Trophoblast cell (in vitro differentiated cells and primary cell): Measurements from ENCODE around the gene C16orf74.

Experiments used
- DNase-seq, 2 donors: peaks; one replicate each; pipeline ENCODE4 v3.0.0-alpha.2; 2016
- H2AFZ ChIP-seq: 2 replicates; pipeline ENCODE4 v1.6.1; 2013; ENCODE audit warnings: low read length, moderate library complexity, mild to moderate bottlenecking; ENCODE audit not compliant: insufficient read depth, poor library complexity
- H2AK5ac ChIP-seq: 2 replicates; pipeline ENCODE4 v1.6.1; 2013; ENCODE audit warnings: mild to moderate bottlenecking, low read length
- H2BK120ac ChIP-seq: 2 replicates; pipeline ENCODE4 v1.6.1; 2013; ENCODE audit warnings: low read length, mild to moderate bottlenecking, moderate library complexity; ENCODE audit not compliant: insufficient read depth, poor library complexity
- H2BK12ac ChIP-seq: 2 replicates; pipeline ENCODE4 v1.6.1; 2013; ENCODE audit warnings: mild to moderate bottlenecking, low read length, moderate library complexity
- H2BK5ac ChIP-seq: 2 replicates; pipeline ENCODE4 v1.6.1; 2013; ENCODE audit warnings: low read length, low read depth, moderate library complexity, mild to moderate bottlenecking; ENCODE audit not compliant: poor library complexity
- H3K14ac ChIP-seq: 2 replicates; pipeline ENCODE4 v1.6.1; 2013; ENCODE audit warnings: mild to moderate bottlenecking, low read length
- H3K18ac ChIP-seq: 2 replicates; pipeline ENCODE4 v1.6.1; 2013; ENCODE audit warnings: mild to moderate bottlenecking, low read length
- H3K23ac ChIP-seq: 2 replicates; pipeline ENCODE4 v1.6.1; 2013; ENCODE audit warnings: low read length
- H3K27ac ChIP-seq: 2 replicates; pipeline ENCODE4 v1.5.1; 2013; ENCODE audit warnings: low read depth, mild to moderate bottlenecking, inconsistent platforms, low read length, moderate library complexity
- H3K27me3 ChIP-seq: 2 replicates; pipeline ENCODE4 v1.6.1; 2013; ENCODE audit warnings: inconsistent platforms, mild to moderate bottlenecking, low read length, moderate library complexity; ENCODE audit not compliant: insufficient read depth
- H3K36me3 ChIP-seq, 2 experiments: 1 replicate in 1 of 2; 2 replicates in 1 of 2; pipeline ENCODE4 v1.6.1; 2013; ENCODE audit warnings: low read length in 2 of 2, mild to moderate bottlenecking in 2 of 2, moderate library complexity in 1 of 2; ENCODE audit not compliant: insufficient read depth in 2 of 2, control insufficient read depth in 1 of 2
- H3K4ac ChIP-seq: 2 replicates; pipeline ENCODE4 v1.6.1; 2013; ENCODE audit warnings: low read depth, mild to moderate bottlenecking, low read length, moderate library complexity
- H3K4me1 ChIP-seq, 2 experiments: 1 replicate in 1 of 2; 2 replicates in 1 of 2; pipeline ENCODE4 v1.6.1; 2013; ENCODE audit warnings: low read length in 2 of 2, mild to moderate bottlenecking in 2 of 2, moderate library complexity in 1 of 2; ENCODE audit not compliant: insufficient read depth in 2 of 2, control insufficient read depth in 1 of 2
- H3K4me2 ChIP-seq: 2 replicates; pipeline ENCODE4 v1.6.1; 2013; ENCODE audit warnings: inconsistent platforms, mild to moderate bottlenecking, low read length, moderate library complexity
- H3K4me3 ChIP-seq: 2 replicates; pipeline ENCODE4 v1.5.1; 2013; ENCODE audit warnings: mild to moderate bottlenecking, low read depth, low read length, inconsistent platforms
- H3K79me1 ChIP-seq: one replicate; pipeline ENCODE4 v1.6.1; 2013; ENCODE audit warnings: low read length
- H3K79me2 ChIP-seq: 2 replicates; pipeline ENCODE4 v1.6.1; 2013; ENCODE audit warnings: low read length, mild to moderate bottlenecking; ENCODE audit not compliant: control insufficient read depth, insufficient read depth, poor library complexity
- H3K9ac ChIP-seq: 2 replicates; pipeline ENCODE4 v1.6.1; 2013; ENCODE audit warnings: mild to moderate bottlenecking, low read length
- H3K9me3 ChIP-seq: 2 replicates; pipeline ENCODE4 v1.6.1; 2013; ENCODE audit warnings: low read depth, mild to moderate bottlenecking, control low read depth, inconsistent platforms, low read length; ENCODE audit not compliant: insufficient read depth
- H4K12ac ChIP-seq: 2 replicates; pipeline ENCODE4 v1.6.1; 2013; ENCODE audit warnings: low read depth, mild to moderate bottlenecking, low read length, moderate library complexity
- H4K8ac ChIP-seq: 2 replicates; pipeline ENCODE4 v1.6.1; 2013; ENCODE audit warnings: low read depth, mild to moderate bottlenecking, low read length, moderate library complexity
- H4K91ac ChIP-seq: one replicate; pipeline ENCODE4 v1.6.1; 2013; ENCODE audit warnings: low read depth, mild to moderate bottlenecking, low read length, moderate library complexity
- WGBS: extraction: QIAGEN DNeasy Blood & Tissue Kit; methylation state at CpG from one replicate; pipeline ENCODE4 v1.1.7; 2013; ENCODE audit warnings: missing lambda C conversion rate; ENCODE audit not compliant: insufficient read length, insufficient coverage; ENCODE audit errors: extremely low coverage; 5-methylcytosine and 5-hydroxymethylcytosine counted together

Gene C16orf74

GRCh38 chr16:85784813-85785212 lies 33.9 kb upstream of the C16orf74 start:
- Histone ChIP-seq H3K4me1 (no peaks in the 10 kb centered on the region), H2AK5ac (no peak overlapping the region), H3K4me2 (no peak overlapping the region), H4K8ac (no peak overlapping the region), H3K9me3 (peaks cover 3% of the 10 kb centered on the region), H3K23ac (no peak overlapping the region), H4K91ac (no peak overlapping the region), H3K79me1 (no peaks in the 10 kb centered on the region), H3K4me3 (no peak overlapping the region), H2BK5ac (no peak overlapping the region), H3K27me3 (no peaks in the 10 kb centered on the region), H3K9ac (no peak overlapping the region), H4K12ac (no peak overlapping the region), H3K14ac (no peak overlapping the region), H3K79me2 (no peaks in the 10 kb centered on the region), H3K36me3 (peaks cover 56 to 67% of the 10 kb centered on the region in 2 experiments), H3K27ac (no peak overlapping the region), H2BK12ac (no peak overlapping the region), H2BK120ac (no peak overlapping the region), H2AFZ (no peak overlapping the region), H3K4ac (no peak overlapping the region), H3K18ac (no peak overlapping the region)
- no peak for DNase-seq
- WGBS = no CpG with 5 or more reads among the region's 2 CpGs

- no peaks in the 10 kb centered on the region for H3K79me2 ChIP-seq
- no CpG with 5 or more reads among the region's 8 CpGs for WGBS
These were observed 32.5 kb upstream of the C16orf74 start for GRCh38 chr16:85783441-85783840.

GRCh38 chr16:85782451-85782850 lies 31.6 kb upstream of the C16orf74 start:
- Histone ChIP-seq H3K4me3 (no peak overlapping the region), H4K91ac (no peak overlapping the region), H2BK120ac (no peak overlapping the region), H2BK5ac (no peak overlapping the region), H3K23ac (no peak overlapping the region), H4K12ac (no peak overlapping the region), H3K4me1 (no peaks in the 10 kb centered on the region), H3K4ac (no peak overlapping the region), H3K4me2 (no peak overlapping the region), H3K27ac (no peak overlapping the region), H3K18ac (no peak overlapping the region), H3K14ac (no peak overlapping the region), H3K9me3 (peaks cover 3% of the 10 kb centered on the region), H3K27me3 (no peaks in the 10 kb centered on the region), H2BK12ac (no peak overlapping the region), H3K9ac (no peak overlapping the region), H2AK5ac (no peak overlapping the region), H3K36me3 (peaks cover 59 to 70% of the 10 kb centered on the region in 2 experiments), H2AFZ (no peak overlapping the region), H3K79me1 (no peaks in the 10 kb centered on the region), H3K79me2 (no peaks in the 10 kb centered on the region), H4K8ac (no peak overlapping the region)
- no CpG with 5 or more reads among the region's 6 CpGs for WGBS
- DNase-seq = no peak

More at GRCh38 chr16:85783441-85783840, 32.5 kb upstream of the C16orf74 start:
- no peak overlapping the region for H3K9ac ChIP-seq
- H2BK12ac ChIP-seq = no peak overlapping the region
- H3K27me3 ChIP-seq = no peaks in the 10 kb centered on the region
- H2AK5ac ChIP-seq = no peak overlapping the region
- peak overlapping the region; percentile 33 for H3K18ac ChIP-seq
- H3K4me2 ChIP-seq = no peak overlapping the region
- no peaks in the 10 kb centered on the region for H3K79me1 ChIP-seq
- H3K27ac ChIP-seq = no peak overlapping the region
- H2AFZ ChIP-seq = no peak overlapping the region
- H3K4ac ChIP-seq = no peak overlapping the region
- DNase-seq = no peak
- peaks cover 3% of the 10 kb centered on the region for H3K9me3 ChIP-seq
- H4K8ac ChIP-seq = no peak overlapping the region
- no peaks in the 10 kb centered on the region for H3K4me1 ChIP-seq
- H3K36me3 ChIP-seq = peaks cover 60 to 71% of the 10 kb centered on the region in 2 experiments
- H4K91ac ChIP-seq = no peak overlapping the region
- H4K12ac ChIP-seq = no peak overlapping the region
- no peak overlapping the region for H3K4me3 ChIP-seq
- H2BK120ac ChIP-seq = no peak overlapping the region
- no peak overlapping the region for H3K23ac ChIP-seq
- H3K14ac ChIP-seq = no peak overlapping the region
- no peak overlapping the region for H2BK5ac ChIP-seq

- DNase-seq = no peak
- no peak overlapping the region for H4K12ac ChIP-seq
- H3K18ac ChIP-seq = no peak overlapping the region
- no peaks in the 10 kb centered on the region for H3K27me3 ChIP-seq
- no peak overlapping the region for H2BK120ac ChIP-seq
- H3K4me2 ChIP-seq = no peak overlapping the region
- H2BK12ac ChIP-seq = no peak overlapping the region
- no peak overlapping the region for H3K14ac ChIP-seq
- H3K27ac ChIP-seq = no peak overlapping the region
- H2BK5ac ChIP-seq = no peak overlapping the region
- WGBS = no CpG with 5 or more reads among the region's 16 CpGs
- no peak overlapping the region for H2AFZ ChIP-seq
- no peak overlapping the region for H3K23ac ChIP-seq
- no peak overlapping the region for H3K4me3 ChIP-seq
- no peak overlapping the region for H4K91ac ChIP-seq
- peaks cover 3% of the 10 kb centered on the region for H3K9me3 ChIP-seq
- H3K79me1 ChIP-seq = no peaks in the 10 kb centered on the region
- no peaks in the 10 kb centered on the region for H3K4me1 ChIP-seq
- H2AK5ac ChIP-seq = no peak overlapping the region
- H3K36me3 ChIP-seq = peaks cover 54 to 67% of the 10 kb centered on the region in 2 experiments
- no peaks in the 10 kb centered on the region for H3K79me2 ChIP-seq
- no peak overlapping the region for H3K9ac ChIP-seq
- no peak overlapping the region for H4K8ac ChIP-seq
- no peak overlapping the region for H3K4ac ChIP-seq
These were observed 30.9 kb upstream of the C16orf74 start for GRCh38 chr16:85781695-85782370.
